Left colon (tissue), 2 donors: ENCODE measurements around the gene TRPM3. TPM values are rescaled to one million over a fixed set of nuclear protein-coding genes. Genes with fewer than 3 reads are reported as not detected.

ENCODE experiments used
- ATAC-seq: fragments of 200-7000 bp; cut with Tn5 transposase; one replicate; pipeline ENCODE4 v1.9.1; 2020; ENCODE audit warnings: mild to moderate bottlenecking, moderate library complexity
- DNase-seq, 2 donors: peaks; one replicate each; pipeline ENCODE4 v3.0.0-alpha.2; 2020
- intact Hi-C, 2 donors: fragments of 100-400 bp; cut with DNase I in 1 of 2; cut with micrococcal nuclease in 1 of 2; formaldehyde crosslinking; loops; one replicate each; pipeline versions ENCODE4 v1.11.2 to v1.14.0; 2022; cut with DNase I, micrococcal nuclease
- total RNA-seq, 2 donors: library from RNA; stranded (reverse); fragmentation: NEBNext Ultra II Directional; extraction: Animal tissue kit (Norgen Biotek cat#: 25700); gene quantifications; one replicate each; pipeline ENCODE4 v1.2.1, GENCODE V29; 2021
- donor health status: DM: no; HTN: no; CAD: no.
- donor health status: DM: yes; HTN: yes; CAD: no.

Gene TRPM3
- total RNA-seq, 2 donors from 2014 or later = 0.22 to 0.73 TPM

DNA sequence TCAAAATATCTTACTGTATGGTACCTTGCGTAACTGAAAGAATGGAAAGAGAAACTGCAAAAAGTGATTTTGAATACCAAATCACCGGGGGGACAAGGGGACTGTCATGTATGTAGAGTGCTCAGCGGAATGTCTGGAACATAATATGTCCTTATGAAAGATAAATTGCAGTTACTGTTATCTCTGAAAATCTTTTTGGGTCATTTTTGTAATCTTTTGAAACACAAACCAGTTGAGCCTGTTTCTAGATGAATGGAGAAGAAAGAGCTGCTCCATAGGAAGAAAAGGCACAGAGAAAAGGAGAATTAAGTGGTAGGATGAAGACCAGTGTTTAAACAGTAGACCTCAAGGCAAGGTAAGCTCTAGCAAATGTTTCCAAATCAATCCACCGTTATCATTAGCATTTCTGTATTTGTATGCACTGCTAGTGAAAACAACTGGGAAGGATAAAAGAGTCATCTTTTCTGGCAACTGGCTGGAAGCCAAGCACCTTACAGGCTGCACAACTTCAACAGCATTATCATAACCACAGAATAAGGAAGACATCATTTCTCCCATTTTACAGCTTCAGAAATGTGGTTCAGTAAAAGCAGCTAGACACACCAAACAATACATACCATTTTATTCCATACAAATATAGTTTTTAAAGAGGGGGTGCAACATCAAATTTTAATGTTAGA is 158.5 kb downstream of the TRPM3 start:
- ATAC-seq = no peak
- intact Hi-C loops = no loop called here

DNA sequence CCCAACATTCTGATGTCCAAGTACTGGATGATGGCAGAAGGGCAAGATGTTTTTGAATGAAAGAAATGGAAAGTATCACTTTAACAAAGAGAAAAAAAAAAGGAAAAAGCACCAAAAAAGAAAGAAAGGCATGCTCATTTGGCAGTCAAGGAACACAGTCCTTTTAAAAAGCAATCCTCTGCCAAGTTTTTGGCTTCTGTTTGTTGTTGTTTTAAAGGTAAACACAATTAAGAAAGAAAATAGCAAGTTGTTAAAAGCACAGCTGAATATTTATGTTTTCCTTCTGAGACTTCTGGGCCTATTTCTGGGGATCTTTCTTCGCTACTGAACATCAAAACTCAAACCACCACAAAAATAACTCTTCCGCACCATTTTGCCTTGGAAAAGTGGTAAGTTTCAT is 162.1 kb downstream of the TRPM3 start:
- ATAC-seq (no peak), DNase-seq (no peak)
- intact Hi-C loops = no loop called here

More for the DNA sequence above, 158.5 kb downstream of the TRPM3 start:
- DNase-seq = no peak

DNA sequence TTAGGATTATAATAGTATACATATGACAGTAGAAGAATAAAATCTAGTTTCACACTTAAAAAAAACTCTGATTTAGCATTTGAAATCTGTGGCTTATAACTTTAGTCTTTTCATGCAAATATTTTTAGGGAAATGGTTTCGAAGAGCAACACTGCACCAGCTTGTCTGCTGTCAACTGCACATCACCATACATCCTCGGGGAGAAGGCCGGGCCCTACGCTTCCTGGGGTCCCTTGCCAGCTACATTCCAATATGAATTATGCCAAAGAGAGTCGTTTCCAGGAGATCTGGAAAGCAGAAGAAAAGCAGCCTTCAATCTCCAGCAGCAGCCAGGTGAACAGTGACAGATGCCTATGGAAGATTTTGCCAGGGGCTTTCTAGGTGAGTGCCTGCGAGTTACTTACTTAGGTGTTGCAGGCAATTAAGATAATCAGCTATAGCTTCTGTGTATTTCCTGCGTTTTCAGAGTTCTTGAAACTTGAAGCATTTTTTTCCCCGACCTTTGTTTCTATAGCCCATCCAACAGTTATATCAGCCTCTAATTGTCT is 166.8 kb downstream of the TRPM3 start:
- intact Hi-C loops = no loop called here
- no peak for ATAC-seq
- no peak for DNase-seq

DNA sequence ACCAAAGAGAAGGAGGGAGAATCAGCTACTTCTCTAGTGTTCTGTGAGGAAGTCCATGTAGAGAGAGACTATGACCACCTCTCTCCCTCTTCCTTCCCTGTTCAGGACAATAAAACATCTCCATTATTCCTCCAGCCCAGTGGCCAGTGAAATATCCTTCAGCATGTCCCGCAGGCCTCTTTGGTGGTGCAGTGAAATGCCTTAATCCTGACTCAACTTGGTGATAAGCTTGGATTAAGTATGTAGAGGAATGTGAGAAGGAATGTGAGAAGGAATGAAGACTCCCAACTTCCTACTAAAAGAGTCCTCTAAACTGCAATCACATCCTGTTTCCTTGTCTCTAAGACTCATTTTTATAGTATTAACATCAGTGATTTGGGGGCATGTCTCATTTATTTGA is 167.3 kb downstream of the TRPM3 start:
- no peak for ATAC-seq
- intact Hi-C loops = no loop called here
- no peak for DNase-seq

DNA sequence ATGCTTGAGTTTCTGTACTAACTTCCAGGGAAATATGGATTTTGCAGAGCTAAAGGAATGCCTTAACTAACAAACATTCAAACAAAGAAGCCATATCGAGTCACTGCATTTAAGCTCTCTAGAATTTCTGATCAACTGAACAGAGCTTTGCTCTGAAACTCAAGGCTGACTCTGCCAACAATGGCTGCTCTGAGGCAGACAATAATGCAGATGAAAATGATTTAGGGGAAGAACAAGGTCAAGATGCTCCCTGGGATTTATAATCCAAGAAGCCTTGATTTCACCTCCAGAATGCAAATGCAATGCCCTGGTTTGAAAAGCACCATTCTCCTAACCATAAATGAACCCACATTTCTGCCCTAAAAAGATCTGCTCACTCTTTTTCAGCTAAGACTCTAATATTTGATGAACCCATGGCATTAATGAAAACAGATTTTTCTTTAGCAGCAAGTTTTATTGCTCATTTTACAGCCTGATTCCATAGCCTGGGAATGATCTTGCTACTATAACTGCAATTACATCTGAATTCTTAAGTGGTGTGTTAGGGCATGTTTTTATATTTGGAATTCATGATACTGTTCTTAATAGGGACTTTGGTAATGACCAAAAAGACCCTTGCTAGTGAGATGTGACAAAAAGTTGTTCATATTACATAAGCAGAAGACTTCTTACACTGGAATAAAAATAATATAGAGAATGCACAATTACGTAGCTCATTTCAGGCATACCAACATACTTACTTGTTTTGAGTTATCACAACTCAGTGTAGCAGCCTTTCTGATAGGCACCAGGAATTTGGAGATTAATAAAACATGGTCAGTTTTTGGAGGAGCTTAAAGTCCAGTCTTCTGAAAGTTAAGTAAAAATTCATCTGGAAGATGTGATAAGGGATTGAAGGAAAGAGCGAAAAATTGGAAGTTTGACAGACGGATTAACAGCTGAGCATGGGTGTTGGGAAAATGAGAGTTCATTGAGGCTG is 169.4 kb downstream of the TRPM3 start:
- intact Hi-C loops = no loop called here
- no peak for ATAC-seq
- no peak for DNase-seq

DNA sequence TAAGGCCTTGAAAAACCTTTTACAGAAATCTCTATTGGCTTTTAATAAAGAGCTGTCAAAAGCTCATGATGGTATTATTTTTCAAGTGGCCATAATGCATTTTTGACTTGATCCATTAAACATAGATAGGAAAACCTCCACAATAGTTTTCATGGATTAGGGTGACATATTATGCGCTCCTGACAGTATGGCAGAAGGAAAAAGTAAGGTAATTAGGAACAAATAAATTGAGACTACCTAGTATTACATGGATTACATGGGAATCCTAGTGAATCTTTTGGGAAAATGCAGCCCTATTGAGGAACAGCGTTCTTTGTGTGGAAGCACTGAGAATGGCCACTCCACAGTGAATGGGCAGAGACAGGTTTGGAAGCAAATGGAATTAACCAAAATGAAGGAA is 171.2 kb downstream of the TRPM3 start:
- intact Hi-C loops = no loop called here
- DNase-seq (no peak), ATAC-seq (no peak)

DNA sequence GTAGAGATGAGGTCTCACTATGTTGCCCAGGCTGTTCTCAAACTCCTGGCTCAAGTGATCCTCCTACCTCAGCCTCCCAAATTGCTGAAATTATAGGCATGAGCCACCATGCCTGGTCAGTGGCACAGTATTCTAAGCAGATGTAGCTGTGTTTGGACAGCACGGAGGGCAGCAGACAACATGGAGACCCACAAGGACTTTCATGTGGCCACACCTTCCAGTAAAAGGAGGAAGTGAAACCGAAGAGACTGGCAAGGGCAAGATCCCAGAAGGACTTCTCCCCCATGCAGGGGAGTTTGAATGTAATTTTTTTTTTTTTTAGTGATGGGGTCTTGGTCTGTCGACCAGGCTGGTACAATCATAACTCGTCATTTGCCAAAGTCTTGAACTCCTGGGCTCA is 172.2 kb downstream of the TRPM3 start:
- intact Hi-C loops = no loop called here
- no peak for ATAC-seq

DNA sequence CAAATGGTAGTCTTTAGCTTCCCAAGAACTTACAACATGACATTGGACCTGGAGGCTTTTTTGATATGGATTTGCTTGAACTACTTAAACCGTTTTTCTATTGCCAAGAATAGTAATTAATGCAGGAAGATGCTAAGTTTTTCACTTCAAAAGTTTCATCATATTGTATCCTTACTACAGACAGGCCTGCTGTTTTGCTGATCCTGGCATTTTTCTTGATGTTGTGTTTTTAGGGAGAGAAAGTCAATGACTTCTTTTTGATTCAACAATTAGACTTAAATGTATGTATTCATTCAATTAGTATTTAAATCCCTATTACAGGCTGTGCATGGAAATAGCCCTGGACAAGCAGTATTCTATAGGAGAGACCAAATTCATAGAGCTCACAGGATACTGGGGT is 172.7 kb downstream of the TRPM3 start:
- no peak for ATAC-seq
- no peak for DNase-seq
- intact Hi-C loops = no loop called here

More for the DNA sequence above, 172.2 kb downstream of the TRPM3 start:
- no peak for DNase-seq

DNA sequence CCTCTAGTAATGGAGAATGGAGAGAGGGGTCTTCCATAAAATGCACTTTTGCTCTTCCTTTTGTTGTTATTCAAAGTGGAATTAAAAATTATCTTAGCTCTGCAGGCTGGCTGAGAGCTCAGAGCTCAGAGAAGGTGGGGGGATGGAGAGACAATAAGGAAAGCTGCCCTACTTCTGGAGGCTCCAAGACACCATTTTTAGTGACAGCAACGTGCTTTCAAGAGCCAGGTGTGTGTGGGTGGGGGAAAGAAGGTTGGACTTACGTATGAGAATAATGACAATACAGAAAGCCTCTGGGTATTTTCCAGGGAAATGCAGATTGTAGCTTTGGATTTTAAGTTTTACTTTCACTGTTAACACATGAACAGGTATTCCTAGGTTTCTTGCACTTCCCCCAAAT is 173.9 kb downstream of the TRPM3 start:
- ATAC-seq = no peak
- DNase-seq = no peak
- intact Hi-C loops = no loop called here

DNA sequence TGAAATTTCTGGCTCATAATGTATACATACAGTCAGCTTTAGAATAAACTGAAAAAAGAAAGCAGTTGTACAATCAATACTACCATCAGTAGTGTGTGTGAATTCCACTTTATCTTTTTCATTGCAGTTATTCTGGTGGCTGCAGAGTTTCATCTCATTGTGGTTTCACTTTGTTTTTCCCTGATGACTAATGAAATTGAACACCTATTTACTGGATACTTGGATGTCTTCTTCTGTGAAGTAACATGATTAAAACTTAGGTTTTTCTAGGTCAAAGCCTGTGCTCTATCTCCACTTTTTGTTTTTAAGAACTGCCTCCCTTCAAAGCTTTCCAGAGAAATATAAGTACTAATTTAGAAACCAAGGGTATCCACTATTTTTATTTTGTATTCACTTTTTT is 174.3 kb downstream of the TRPM3 start:
- DNase-seq (no peak), ATAC-seq (no peak)
- intact Hi-C loops = no loop called here

DNA sequence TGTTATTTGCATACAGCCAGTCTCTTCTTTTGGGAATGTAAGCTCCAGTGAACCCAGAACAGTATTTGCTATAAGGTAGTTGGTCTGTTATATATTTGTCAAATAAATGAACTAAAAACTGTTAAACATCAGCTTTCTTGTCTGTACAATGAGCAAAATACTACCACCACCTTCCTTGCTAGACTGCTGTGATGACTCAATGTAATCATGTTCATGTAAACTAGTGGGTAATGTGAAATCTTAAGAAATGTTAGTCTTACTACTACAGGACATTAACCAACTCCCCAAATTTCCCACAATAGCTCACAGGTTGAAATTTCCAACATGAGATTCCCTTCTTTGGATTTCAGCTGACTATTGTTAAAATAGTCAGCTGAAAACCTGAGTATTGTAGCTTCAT is 176.1 kb downstream of the TRPM3 start:
- intact Hi-C loops = no loop called here
- ATAC-seq = no peak
- DNase-seq = no peak

DNA sequence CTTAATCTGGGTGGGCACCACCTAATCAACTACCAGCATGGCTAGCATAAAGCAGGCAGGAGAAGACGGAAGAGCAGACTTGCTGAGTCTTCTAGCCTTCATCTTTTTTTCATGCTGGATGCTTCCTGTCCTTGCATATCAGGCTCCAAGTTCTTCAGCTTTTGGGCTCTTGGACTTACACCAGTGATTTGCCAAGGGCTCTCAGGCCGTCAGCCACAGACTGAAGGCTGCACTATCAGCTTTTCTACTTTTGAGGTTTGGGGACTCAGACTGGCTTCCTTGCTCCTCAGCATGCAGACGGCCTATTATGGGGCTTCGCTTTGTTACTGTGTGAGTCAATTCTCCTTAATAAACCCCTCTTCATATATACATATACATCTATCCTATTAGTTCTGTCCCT is 180.2 kb downstream of the TRPM3 start:
- intact Hi-C loops = no loop called here
- no peak for ATAC-seq
- no peak for DNase-seq

DNA sequence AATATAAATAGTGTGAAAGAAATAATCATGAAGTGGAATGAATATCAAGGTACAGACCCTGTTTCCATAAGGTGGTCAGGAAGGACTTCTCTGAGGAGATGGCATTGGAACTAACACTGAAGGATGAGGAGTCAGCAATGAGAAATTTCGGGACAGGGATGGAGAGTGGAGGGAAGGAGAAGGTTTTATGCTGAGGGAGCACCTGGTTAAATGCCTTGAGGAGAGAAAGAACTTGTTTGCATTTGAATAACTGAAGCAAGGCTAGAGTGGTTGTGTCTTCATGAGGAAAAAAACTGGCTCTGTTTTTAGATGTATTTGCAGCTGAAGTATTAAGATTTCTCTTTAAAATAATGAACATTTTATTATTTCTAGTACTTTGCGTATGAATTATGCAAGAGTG is 180.8 kb downstream of the TRPM3 start:
- no peak for DNase-seq
- ATAC-seq = no peak
- intact Hi-C loops = no loop called here

DNA sequence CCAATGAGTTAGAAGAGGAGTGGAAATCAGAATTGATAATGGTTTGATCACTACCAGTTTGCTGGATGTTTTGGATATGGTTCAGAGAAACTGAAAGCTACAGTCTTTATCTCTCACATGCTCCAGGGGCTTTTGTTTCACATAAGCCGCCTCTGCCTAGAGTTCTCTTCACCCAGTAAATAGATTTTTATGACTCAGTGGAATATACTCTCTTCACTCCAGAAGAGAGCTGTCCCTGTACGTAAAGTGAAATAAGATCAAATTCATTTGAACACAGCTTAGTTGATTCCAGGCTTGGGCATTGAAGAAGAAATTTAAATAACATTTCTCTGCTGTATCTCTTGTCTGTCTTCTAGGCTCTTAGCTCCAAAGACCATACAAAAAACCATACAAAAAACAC is 184.9 kb downstream of the TRPM3 start:
- no peak for ATAC-seq
- intact Hi-C loops = no loop called here

DNA sequence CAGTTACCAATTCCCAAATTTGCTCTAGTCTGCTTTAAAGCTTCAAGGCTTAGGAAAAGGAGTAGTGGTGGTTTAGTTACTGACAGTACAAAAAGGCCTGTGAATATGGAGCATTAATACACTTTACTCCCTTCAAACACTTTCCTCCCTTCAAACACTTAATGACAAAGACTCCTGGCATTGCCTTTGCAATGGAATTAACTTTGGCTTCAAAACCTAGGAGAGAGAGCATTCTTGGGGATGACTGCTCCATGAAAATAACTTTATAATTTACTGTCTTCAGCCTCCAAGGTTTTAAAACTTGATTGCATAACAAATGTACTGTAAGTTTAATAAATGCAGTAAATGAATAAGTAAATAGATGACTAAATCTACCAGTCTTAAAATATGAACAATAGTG is 185.6 kb downstream of the TRPM3 start:
- no peak for DNase-seq
- intact Hi-C loops = no loop called here
- no peak for ATAC-seq

More for the DNA sequence above, 184.9 kb downstream of the TRPM3 start:
- no peak for DNase-seq

DNA sequence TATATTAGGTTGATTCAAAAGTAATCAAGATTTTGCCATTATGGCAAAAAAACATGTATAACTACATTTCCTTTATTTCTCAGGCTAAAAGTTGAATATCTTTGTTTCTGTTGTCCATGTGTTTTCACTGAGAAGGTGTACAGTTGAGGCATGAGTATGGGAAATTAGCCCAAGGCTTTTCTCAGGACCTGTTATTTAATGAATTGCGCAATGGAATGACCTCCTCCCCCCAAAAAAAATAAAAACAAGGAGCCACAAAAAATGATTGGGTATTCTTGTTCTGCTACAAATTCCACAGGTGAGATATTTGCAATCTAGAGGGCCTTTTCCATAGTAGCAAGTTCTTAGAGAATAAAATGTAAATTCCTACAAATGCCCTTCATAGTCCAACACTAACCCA is 186.8 kb downstream of the TRPM3 start:
- intact Hi-C loops = no loop called here
- ATAC-seq (no peak), DNase-seq (no peak)

DNA sequence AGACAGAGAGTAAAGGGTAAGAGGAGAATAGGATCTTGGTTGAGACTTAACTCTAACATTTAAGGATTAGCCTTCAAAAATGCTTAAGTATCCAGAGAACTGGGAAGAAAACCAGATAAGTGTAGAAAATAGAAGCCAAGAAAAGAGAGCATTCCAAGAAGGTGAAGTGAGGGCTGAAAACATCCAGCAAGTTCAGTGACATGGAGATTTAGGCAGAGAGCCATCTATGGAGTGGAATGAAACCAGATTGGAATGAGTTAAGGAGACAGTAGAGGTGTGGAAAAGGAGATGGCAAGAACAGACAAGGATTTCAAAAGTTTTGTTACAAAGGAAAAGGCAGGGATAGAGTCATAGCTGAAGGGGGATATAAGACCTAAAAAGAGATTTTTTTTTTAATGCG is 188.1 kb downstream of the TRPM3 start:
- DNase-seq (no peak), ATAC-seq (no peak)
- intact Hi-C loops = no loop called here

DNA sequence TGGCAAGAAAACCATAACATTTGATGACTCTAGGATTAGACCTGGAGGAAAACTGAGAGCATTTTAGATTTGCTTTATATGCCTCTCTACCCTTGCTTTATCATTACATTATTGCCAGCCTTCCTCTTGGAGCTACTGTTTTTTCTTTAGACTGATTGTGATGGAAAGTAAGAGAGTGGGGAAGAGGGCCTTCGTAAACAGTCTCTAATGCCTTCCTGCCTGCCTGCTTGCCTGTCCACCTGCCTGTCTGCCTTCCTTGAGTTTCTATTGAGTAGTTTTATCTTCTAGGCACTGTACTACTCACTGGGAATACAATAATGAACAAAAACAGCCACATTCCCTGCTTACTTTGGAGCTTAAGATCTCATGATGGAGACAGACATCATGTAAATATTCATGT is 189.3 kb downstream of the TRPM3 start:
- intact Hi-C loops = no loop called here
- ATAC-seq = no peak
- no peak for DNase-seq

DNA sequence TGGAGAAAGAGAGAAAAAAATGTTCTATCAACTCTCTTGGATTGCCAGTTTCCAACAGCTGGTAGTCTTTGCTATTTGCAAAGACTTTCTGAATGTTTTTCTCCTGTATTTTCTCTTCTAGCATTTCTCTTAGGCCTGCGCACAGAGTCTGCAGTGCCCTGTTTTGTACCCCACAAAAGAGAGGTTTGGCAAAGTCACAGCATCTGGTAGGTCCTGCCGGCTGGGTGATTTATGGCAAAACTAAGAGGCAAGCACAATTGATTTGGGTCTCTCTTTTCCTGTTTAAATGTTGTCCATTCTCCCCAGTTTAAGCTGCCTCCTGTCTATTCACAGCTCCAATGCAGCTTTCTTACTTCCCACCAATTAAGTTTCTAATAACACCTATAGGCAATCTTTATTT is 193.9 kb downstream of the TRPM3 start:
- DNase-seq = no peak
- intact Hi-C loops = no loop called here
- no peak for ATAC-seq

DNA sequence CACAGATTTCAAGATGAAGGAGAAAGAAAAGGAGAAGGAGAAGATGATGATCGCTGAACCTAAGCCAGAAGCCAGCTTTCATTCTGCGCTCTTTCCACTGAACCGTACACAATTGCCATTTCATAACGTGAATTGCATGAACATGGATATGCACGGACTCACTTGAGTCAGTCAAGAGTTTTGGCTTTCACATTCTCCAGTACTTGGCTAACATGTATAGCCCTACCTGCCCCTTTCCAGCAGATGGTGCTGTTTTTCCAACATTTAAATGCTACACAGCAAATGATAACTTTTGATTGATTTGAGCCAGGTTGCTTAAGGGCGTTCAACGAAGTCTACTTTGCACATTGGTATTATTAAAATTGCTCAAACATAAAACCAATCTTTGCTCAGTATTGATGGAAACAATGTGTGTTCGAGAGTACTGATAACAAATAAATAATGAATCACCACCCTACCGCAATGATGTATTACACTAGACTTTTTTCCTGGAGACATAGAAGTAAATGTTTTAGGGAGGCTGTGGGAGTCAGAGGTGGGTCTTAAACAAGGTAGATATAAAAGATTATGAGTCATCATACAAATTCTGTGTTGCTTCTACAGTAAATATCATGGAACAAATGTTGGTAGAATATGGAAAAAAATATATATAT is 196.4 kb downstream of the TRPM3 start:
- ATAC-seq (peak; percentile 81), DNase-seq (peak in 1 of 2 donors; percentile 12)
- intact Hi-C loops = no loop called here
